ENCODE data around the gene KRT5. TPM values are rescaled to one million over a fixed set of nuclear protein-coding genes. Genes with fewer than 3 reads are reported as not detected.

Gene KRT5
- total and polyA plus RNA-seq, 2 experiments from 2014 or later = 7.4 to 13.0 TPM

GRCh38 chr12:52469853-52470252 lies 50.3 kb downstream of the KRT5 start:
- Histone ChIP-seq H3K27me3 (no peaks in the 10 kb centered on the region), H3K36me3 (replicated peaks; ENCODE audit: insufficient read depth, low read depth) (no peaks in the 10 kb centered on the region), H3K79me2 (no peaks in the 10 kb centered on the region), H4K20me1 (ENCODE audit: insufficient read depth, poor library complexity, severe bottlenecking) (no peaks in the 10 kb centered on the region), H3K4me3 (no peak overlapping the region), H3K27ac (no peak overlapping the region), H3K9me2 (replicated peaks; ENCODE audit: insufficient read depth) (no peaks in the 10 kb centered on the region), H3K4me2 (no peak overlapping the region), H3K4me1 (ENCODE audit: insufficient read depth) (no peaks in the 10 kb centered on the region), H2AFZ (no peak overlapping the region), H3K9me3 (ENCODE audit: low read depth) (no peaks in the 10 kb centered on the region)
- 91% methylated on average over 4 of the region's 4 CpGs for WGBS (ENCODE audit: low lambda C conversion rate, missing lambda C conversion rate)
- DNase-seq (ENCODE audit: low spot score) = no peak
- TF ChIP-seq CTCF (IDR thresholded peaks at IDR 0.05; ENCODE audit: poor library complexity) (no peak), EZH2phosphoT487 (IDR thresholded peaks at IDR 0.05; ENCODE audit: low read depth, severe bottlenecking, unreplicated experiment) (no peak)

GRCh38 chr12:52464897-52465296 lies 55.3 kb downstream of the KRT5 start:
- WGBS (ENCODE audit: low lambda C conversion rate, missing lambda C conversion rate) = 32% methylated on average over 2 of the region's 2 CpGs
- no peak for DNase-seq (ENCODE audit: low spot score)
- no peaks in the 10 kb centered on the region for H3K36me3 ChIP-seq (replicated peaks; ENCODE audit: insufficient read depth, low read depth)
- no peaks in the 10 kb centered on the region for H3K9me2 ChIP-seq (replicated peaks; ENCODE audit: insufficient read depth)
- H2AFZ ChIP-seq = no peak overlapping the region
- H3K27ac ChIP-seq = no peak overlapping the region
- no peak for TF ChIP-seq EZH2phosphoT487 (IDR thresholded peaks at IDR 0.05; ENCODE audit: low read depth, severe bottlenecking, unreplicated experiment)
- H3K4me3 ChIP-seq = no peak overlapping the region
- no peaks in the 10 kb centered on the region for H3K27me3 ChIP-seq
- no peaks in the 10 kb centered on the region for H3K79me2 ChIP-seq
- no peaks in the 10 kb centered on the region for H4K20me1 ChIP-seq (ENCODE audit: insufficient read depth, poor library complexity, severe bottlenecking)
- no peaks in the 10 kb centered on the region for H3K9me3 ChIP-seq (ENCODE audit: low read depth)
- H3K4me1 ChIP-seq (ENCODE audit: insufficient read depth) = no peaks in the 10 kb centered on the region
- no peak overlapping the region for H3K4me2 ChIP-seq

Other genes starting within 250 kb of the KRT5 start
- not detected in 2 replicates for gene KRT86, start 245.7 kb downstream of the KRT5 start, total RNA-seq
- 0.40 TPM in 1 of 2 replicates, not detected in the other for gene KRT86, start 245.7 kb downstream of the KRT5 start, polyA plus RNA-seq
- not detected in 2 replicates for gene KRT81, start 228.9 kb downstream of the KRT5 start, total RNA-seq
- not detected in 2 replicates for gene KRT81, start 228.9 kb downstream of the KRT5 start, polyA plus RNA-seq
- not detected in 2 replicates for gene KRT83, start 199.0 kb downstream of the KRT5 start, total RNA-seq
- not detected in 2 replicates for gene KRT83, start 199.0 kb downstream of the KRT5 start, polyA plus RNA-seq
- not detected in 2 replicates for gene KRT85, start 152.9 kb downstream of the KRT5 start, total RNA-seq
- gene KRT85, start 152.9 kb downstream of the KRT5 start, polyA plus RNA-seq = not detected in 2 replicates
- gene KRT84, start 134.7 kb downstream of the KRT5 start, total RNA-seq = not detected in 2 replicates
- not detected in 2 replicates for gene KRT84, start 134.7 kb downstream of the KRT5 start, polyA plus RNA-seq
- not detected in 2 replicates for gene KRT82, start 114.1 kb downstream of the KRT5 start, total RNA-seq
- gene KRT82, start 114.1 kb downstream of the KRT5 start, polyA plus RNA-seq = not detected in 2 replicates
- gene KRT75, start 86.0 kb downstream of the KRT5 start, total RNA-seq = not detected in 2 replicates
- gene KRT75, start 86.0 kb downstream of the KRT5 start, polyA plus RNA-seq = not detected in 2 replicates
- 0.08 TPM in 1 of 2 replicates, not detected in the other for gene KRT6B, start 68.2 kb downstream of the KRT5 start, total RNA-seq
- 0.10 and 0.42 TPM in 2 replicates for gene KRT6B, start 68.2 kb downstream of the KRT5 start, polyA plus RNA-seq
- 0.07 and 0.32 TPM in 2 replicates for gene KRT6C, start 46.6 kb downstream of the KRT5 start, total RNA-seq
- gene KRT6C, start 46.6 kb downstream of the KRT5 start, polyA plus RNA-seq = 0.18 and 1.3 TPM in 2 replicates
- 5.5 and 6.8 TPM in 2 replicates for gene KRT6A, start 27.1 kb downstream of the KRT5 start, total RNA-seq
- 0.54 and 2.3 TPM in 2 replicates for gene KRT6A, start 27.1 kb downstream of the KRT5 start, polyA plus RNA-seq
- not detected in 2 replicates for gene KRT71, start 32.8 kb upstream of the KRT5 start, total RNA-seq
- not detected in 2 replicates for gene KRT71, start 32.8 kb upstream of the KRT5 start, polyA plus RNA-seq
- gene KRT74, start 53.4 kb upstream of the KRT5 start, total RNA-seq = not detected in 2 replicates
- not detected in 2 replicates for gene KRT74, start 53.4 kb upstream of the KRT5 start, polyA plus RNA-seq
- gene KRT72, start 81.1 kb upstream of the KRT5 start, total RNA-seq = not detected in 2 replicates
- not detected in 2 replicates for gene KRT72, start 81.1 kb upstream of the KRT5 start, polyA plus RNA-seq
- gene KRT73, start 98.2 kb upstream of the KRT5 start, total RNA-seq = not detected in 2 replicates
- gene KRT73, start 98.2 kb upstream of the KRT5 start, polyA plus RNA-seq = not detected in 2 replicates
- gene KRT2, start 131.8 kb upstream of the KRT5 start, total RNA-seq = not detected in 2 replicates
- gene KRT2, start 131.8 kb upstream of the KRT5 start, polyA plus RNA-seq = not detected in 2 replicates
- 0.13 TPM in 1 of 2 replicates, not detected in the other for gene KRT1, start 160.0 kb upstream of the KRT5 start, total RNA-seq
- gene KRT1, start 160.0 kb upstream of the KRT5 start, polyA plus RNA-seq = not detected in 2 replicates
- not detected in 2 replicates for gene KRT77, start 183.1 kb upstream of the KRT5 start, total RNA-seq
- gene KRT77, start 183.1 kb upstream of the KRT5 start, polyA plus RNA-seq = not detected in 2 replicates